ENCODE data around the gene NR3C2. TPM values are rescaled to one million over a fixed set of nuclear protein-coding genes. Genes with fewer than 3 reads are reported as not detected.
"Not testable (repeated sequence)": the region's sequence is repeated elsewhere in the genome, so short reads cannot be mapped to it uniquely, and the experiment has no call there.

Gene NR3C2
- total RNA-seq, 1 donor from 2014 or later: 0.79 TPM

DNA sequence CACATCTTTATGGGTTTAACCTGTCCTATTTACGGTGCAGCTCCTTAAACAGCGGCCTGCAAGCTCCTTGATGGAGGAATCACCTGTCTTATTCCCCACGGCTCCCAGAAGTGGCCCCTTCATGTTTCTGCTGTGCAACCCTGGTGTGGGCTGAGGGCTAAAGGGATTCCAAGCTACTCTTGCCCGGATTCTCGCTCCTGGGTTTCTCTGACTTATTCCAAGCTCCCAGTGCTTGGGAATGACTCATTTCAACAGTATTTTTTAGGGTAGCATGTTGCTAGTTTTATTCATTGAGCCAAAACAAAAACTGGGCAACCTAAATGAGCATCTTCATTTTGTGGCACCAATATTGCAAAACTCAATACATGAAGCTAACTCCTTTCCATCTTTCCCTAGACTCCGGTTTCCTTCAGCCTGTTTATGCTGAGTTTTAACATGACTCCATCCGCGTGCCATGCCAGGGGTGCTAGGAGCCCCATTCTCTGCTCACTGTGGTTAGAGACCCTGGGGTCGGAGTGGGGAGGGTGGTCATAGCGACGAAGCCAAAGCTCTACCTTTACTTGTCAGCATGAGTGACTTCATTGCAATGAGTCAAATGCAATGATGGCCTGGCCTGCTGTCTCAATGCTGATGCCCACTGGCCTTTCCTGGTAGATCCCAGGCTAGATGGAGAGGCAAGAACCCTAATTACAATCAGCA is 349.7 kb downstream of the NR3C2 start:
- no peak overlapping the region for H3K4me3 ChIP-seq (ENCODE audit: low read depth, low read length)
- no peaks in the 10 kb centered on the region for H3K36me3 ChIP-seq (ENCODE audit: control insufficient read depth, insufficient read depth, low read length)
- no peak for DNase-seq (ENCODE audit: low read depth)
- no peak for FAIRE-seq
- no peaks in the 10 kb centered on the region for H3K27me3 ChIP-seq (ENCODE audit: control insufficient read depth, insufficient read depth, low read length)
- TF ChIP-seq, protein P1, sequence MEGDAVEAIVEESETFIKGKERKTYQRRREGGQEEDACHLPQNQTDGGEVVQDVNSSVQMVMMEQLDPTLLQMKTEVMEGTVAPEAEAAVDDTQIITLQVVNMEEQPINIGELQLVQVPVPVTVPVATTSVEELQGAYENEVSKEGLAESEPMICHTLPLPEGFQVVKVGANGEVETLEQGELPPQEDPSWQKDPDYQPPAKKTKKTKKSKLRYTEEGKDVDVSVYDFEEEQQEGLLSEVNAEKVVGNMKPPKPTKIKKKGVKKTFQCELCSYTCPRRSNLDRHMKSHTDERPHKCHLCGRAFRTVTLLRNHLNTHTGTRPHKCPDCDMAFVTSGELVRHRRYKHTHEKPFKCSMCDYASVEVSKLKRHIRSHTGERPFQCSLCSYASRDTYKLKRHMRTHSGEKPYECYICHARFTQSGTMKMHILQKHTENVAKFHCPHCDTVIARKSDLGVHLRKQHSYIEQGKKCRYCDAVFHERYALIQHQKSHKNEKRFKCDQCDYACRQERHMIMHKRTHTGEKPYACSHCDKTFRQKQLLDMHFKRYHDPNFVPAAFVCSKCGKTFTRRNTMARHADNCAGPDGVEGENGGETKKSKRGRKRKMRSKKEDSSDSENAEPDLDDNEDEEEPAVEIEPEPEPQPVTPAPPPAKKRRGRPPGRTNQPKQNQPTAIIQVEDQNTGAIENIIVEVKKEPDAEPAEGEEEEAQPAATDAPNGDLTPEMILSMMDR (IDR thresholded peaks at IDR 0.05; ENCODE audit: insufficient read depth, low read length, severe bottlenecking): no peak

DNA sequence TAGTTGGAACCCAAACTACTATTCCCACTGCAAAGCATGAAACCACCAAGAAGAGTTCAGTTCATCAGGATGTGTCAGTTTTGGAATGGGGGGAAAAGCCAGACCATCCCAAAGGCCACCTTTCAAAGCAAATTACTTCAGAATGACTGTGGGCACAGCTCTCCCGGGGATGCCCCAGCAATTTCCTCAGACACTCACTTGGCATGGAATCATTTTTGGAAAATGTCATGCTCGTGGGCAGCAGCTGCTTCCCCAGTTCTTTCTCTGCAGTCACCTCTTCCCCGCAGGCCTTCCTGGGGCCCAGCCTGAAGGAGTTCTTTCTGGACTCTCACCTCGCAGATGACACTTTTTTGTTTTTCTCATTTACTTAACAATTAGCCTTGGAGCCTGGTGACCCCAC is 350.3 kb downstream of the NR3C2 start:
- DNase-seq (ENCODE audit: low read depth) (no peak), FAIRE-seq (peak; percentile 85)
- TF ChIP-seq, protein P1 (IDR thresholded peaks at IDR 0.05; ENCODE audit: insufficient read depth, low read length, severe bottlenecking): no peak
- no peaks in the 10 kb centered on the region for H3K27me3 ChIP-seq (ENCODE audit: control insufficient read depth, insufficient read depth, low read length)
- no peaks in the 10 kb centered on the region for H3K36me3 ChIP-seq (ENCODE audit: control insufficient read depth, insufficient read depth, low read length)
- H3K4me3 ChIP-seq (ENCODE audit: low read depth, low read length): no peak overlapping the region

DNA sequence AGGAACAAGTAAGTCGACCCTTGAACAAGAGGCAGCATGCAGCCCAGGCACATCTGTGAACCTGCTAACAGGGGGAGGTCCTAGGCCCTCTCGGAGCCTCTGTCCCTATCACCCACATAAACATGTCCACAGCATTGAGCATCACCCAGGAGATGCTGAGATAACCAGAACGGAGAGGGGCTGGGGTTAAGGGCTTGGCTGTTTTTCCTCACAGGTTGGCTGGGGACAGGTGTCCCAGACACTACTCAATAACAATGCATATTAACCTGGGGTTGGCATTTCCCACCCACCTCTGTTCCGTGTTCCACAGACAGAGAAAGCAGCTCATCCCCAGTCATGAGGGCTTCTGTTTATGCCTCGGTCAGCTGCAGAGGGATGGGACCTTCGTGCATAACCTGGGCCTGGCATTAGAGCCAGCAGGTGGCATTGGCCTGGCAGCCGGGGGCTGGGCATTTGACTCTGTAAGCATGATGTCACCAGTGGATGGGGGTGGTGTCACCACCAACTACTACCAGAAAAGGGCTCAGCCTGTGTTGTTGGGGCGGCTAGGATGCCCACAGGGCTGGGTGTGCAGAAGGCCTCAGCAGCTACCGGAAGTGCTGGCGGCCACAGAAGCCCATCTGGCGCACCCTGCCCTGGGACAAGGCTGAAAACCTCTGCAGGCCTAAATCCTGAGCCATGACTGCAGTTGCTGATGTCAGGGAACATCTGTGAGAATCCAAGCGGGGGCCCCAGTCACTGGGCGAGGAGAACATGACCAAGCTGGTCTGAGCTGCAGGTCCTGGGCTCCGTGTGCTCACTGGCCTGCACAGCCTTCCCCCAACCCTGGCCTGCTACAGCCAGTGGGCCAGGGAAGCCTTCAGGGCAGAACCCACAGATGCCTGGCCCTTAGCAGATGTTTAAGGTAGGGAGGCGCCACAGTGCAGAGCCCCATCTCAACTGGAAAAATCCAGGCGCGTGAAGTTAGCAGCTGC is 351.4 kb downstream of the NR3C2 start:
- TF ChIP-seq, protein P1 (IDR thresholded peaks at IDR 0.05; ENCODE audit: insufficient read depth, low read length, severe bottlenecking): no peak
- H3K36me3 ChIP-seq (ENCODE audit: control insufficient read depth, insufficient read depth, low read length): no peaks in the 10 kb centered on the region
- H3K27me3 ChIP-seq (ENCODE audit: control insufficient read depth, insufficient read depth, low read length): no peaks in the 10 kb centered on the region
- H3K4me3 ChIP-seq (ENCODE audit: low read depth, low read length): no peak overlapping the region
- DNase-seq (ENCODE audit: low read depth) (no peak), FAIRE-seq (peak; percentile 89)

DNA sequence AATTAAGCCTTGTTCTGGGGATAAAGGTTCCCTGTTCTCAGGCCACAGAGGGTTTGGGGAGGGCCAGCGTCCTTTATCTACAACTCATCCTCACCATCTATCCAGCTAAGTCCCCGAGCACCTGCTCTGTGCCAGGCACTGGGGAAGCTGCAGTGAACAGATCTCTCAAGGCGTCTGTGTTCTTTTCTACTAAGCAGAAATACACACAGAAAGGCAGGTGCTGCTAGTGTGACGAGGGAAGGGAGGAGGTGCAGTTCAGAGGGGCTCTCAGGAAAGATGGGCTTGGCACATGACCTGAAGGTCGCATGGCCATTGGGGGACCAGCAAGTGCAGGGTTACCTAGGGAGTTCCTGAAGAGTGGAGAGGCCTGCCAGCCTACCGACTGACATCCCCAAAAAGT is 352.2 kb downstream of the NR3C2 start:
- no peak overlapping the region for H3K4me3 ChIP-seq (ENCODE audit: low read depth, low read length)
- DNase-seq (ENCODE audit: low read depth) (no peak), FAIRE-seq (no peak)
- TF ChIP-seq, protein P1 (IDR thresholded peaks at IDR 0.05; ENCODE audit: insufficient read depth, low read length, severe bottlenecking): no peak
- H3K36me3 ChIP-seq (ENCODE audit: control insufficient read depth, insufficient read depth, low read length): no peaks in the 10 kb centered on the region
- no peaks in the 10 kb centered on the region for H3K27me3 ChIP-seq (ENCODE audit: control insufficient read depth, insufficient read depth, low read length)

DNA sequence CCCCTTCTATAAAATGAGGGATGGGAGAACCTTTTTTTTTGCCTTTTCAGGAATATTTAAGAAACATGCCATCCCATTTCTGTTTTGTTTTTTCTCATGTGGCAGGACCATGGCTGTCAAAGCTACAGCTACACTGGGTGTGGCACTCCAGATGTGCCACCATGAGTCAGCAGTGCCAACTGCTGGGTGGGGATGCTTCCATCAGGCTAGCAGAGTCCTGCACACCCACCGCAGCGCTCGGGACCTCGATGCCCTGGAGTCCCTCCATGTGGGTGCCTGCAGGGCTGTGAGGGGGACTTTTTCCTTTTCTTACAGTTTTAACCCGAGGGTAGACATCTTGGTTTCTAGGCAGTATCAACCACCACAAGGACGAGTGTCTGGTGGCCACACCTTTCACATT is 352.6 kb downstream of the NR3C2 start:
- no peaks in the 10 kb centered on the region for H3K36me3 ChIP-seq (ENCODE audit: control insufficient read depth, insufficient read depth, low read length)
- TF ChIP-seq, protein P1 (IDR thresholded peaks at IDR 0.05; ENCODE audit: insufficient read depth, low read length, severe bottlenecking): no peak
- FAIRE-seq (no peak), DNase-seq (ENCODE audit: low read depth) (no peak)
- no peaks in the 10 kb centered on the region for H3K27me3 ChIP-seq (ENCODE audit: control insufficient read depth, insufficient read depth, low read length)
- H3K4me3 ChIP-seq (ENCODE audit: low read depth, low read length): no peak overlapping the region

DNA sequence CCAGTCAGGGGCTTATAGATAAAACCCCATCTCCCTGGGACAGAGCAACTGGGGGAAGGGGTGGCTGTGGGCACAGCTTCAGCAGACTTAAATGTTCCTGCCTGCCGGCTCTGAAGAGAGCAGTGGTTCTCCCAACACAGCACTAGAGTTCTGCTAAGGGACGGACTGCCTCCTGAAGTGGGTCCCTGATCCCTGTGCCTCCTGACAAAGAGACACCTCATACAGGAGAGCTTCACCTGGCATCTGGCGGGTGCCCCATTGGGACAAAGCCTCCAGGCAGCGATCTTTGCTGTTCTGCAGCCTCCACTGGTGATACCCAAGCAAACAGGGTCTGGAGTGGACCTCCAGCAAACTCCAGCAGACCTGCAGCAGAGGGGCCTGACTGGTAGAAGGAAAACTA is 359.1 kb downstream of the NR3C2 start:
- H3K4me3 ChIP-seq (ENCODE audit: low read depth, low read length): not testable (repeated sequence)

More for the DNA sequence above, 359.1 kb downstream of the NR3C2 start:
- not testable (repeated sequence) for H3K36me3 ChIP-seq (ENCODE audit: control insufficient read depth, insufficient read depth, low read length); DNase-seq (ENCODE audit: low read depth); H3K27me3 ChIP-seq (ENCODE audit: control insufficient read depth, insufficient read depth, low read length); FAIRE-seq
